WI38 (cell line): ENCODE results near the gene NDUFB1.

Experiments
- H3K4me3 ChIP-seq: 2 replicates; pipeline ENCODE4 v1.5.1; 2011; ENCODE audit warnings: low read depth, mild to moderate bottlenecking, control low read depth, low read length
- TF ChIP-seq, protein P1 (sequence below): IDR thresholded peaks from 2 replicates; pipeline ENCODE4 v1.5.1; 2012; ENCODE audit warnings: low read depth, mild to moderate bottlenecking, control low read depth, low read length

Gene NDUFB1

DNA sequence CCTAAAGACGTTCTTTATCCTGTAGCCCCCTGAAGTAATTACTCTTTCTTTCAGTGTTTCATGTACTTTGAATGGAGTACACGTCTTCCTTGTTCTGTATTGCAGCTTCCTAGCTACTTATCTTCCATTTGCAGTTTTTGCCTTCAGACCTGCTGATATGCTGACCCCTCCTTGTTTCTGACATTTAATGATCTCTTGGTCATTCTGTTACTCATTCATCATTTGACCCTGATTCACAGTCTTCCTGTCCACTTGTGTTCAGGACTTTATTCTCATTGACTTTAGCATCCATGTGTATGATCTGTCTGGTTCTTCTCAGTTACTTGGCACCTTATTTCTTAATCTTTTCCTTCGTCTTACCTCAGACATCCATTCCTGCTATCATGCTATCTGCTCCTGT lies 22.5 kb upstream of the NDUFB1 start:
- TF ChIP-seq, protein P1, sequence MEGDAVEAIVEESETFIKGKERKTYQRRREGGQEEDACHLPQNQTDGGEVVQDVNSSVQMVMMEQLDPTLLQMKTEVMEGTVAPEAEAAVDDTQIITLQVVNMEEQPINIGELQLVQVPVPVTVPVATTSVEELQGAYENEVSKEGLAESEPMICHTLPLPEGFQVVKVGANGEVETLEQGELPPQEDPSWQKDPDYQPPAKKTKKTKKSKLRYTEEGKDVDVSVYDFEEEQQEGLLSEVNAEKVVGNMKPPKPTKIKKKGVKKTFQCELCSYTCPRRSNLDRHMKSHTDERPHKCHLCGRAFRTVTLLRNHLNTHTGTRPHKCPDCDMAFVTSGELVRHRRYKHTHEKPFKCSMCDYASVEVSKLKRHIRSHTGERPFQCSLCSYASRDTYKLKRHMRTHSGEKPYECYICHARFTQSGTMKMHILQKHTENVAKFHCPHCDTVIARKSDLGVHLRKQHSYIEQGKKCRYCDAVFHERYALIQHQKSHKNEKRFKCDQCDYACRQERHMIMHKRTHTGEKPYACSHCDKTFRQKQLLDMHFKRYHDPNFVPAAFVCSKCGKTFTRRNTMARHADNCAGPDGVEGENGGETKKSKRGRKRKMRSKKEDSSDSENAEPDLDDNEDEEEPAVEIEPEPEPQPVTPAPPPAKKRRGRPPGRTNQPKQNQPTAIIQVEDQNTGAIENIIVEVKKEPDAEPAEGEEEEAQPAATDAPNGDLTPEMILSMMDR = no peak

DNA sequence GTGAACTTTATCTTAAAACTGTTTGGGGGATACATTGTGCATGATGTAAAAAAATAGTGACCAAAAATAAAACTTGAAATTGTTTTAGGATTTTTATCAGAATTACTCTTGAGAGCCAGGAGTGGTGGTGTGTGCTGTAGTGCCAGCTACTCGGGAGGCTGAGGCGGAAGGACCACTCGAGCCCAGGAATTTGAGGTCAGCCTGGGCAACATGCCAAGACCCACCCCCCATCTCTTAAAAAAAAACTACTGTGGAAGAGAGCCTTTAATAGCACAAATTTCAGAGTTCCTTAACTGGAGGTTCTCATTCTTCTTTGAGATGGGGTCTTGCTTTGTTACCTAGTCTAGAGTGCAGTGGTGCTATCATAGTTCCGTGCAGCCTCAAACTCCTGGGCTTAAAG lies 21.8 kb upstream of the NDUFB1 start:
- no peak overlapping the region for H3K4me3 ChIP-seq
- TF ChIP-seq, protein P1 = no peak

More for the DNA sequence above, 22.5 kb upstream of the NDUFB1 start:
- no peak overlapping the region for H3K4me3 ChIP-seq

DNA sequence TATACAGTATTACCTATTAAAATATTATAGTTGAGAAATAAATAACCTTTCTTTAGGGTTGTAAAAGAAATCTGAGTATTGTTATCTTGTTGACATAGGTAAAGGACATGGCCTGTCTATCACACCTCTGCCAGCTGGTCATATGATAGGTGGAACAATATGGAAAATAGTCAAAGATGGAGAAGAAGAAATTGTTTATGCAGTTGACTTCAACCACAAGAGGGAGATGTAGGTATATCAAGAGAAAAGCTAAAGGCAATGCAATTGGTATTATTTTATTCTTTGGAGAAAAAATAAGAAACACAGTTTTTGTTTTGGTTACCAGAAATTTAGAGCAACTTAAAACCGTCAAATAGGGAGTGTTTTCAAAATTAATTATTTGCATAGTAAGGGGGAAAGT lies 13.8 kb upstream of the NDUFB1 start:
- H3K4me3 ChIP-seq = no peak overlapping the region
- TF ChIP-seq, protein P1 = peak; percentile 12; the same call in 1 of the 2 replicates

DNA sequence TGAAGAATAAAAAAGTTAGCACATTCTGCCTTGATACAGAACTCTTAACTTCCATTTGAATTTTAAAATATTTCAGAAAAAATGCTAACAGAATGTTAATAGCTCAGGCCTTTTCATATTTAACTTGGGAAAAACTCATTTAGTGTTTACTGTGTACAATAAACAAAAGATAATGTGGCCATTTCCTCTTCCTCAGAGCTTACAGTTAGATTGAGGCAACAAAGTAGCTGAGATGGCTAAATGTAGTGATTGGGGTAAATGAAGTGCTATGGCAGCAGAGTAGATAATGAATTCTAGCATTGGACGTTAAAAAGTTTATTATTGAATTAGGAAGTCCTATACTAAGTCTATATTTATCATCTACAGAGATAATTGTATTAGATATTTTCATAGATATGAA lies 12.9 kb upstream of the NDUFB1 start:
- TF ChIP-seq, protein P1 = no peak
- H3K4me3 ChIP-seq = no peak overlapping the region

DNA sequence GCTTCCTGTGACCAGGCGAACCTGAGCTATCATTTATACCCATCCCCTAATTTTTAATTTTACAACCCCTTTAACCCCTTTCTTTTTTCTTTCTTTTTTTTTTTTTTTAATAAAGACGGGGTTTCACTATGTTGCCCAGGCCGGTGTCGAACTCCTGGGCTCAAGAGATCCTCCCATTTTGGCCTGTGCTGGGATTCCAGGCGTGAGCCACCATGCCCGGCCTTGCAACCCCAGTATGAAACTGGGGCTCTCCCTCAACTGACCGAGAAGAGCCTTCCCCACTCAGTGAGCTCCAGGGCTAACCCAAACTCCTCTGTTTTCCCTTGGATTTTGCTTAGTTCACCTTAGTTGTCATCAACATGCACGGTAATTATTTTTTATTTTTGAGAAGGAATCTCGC lies 1.3 kb upstream of the NDUFB1 start:
- H3K4me3 ChIP-seq = peak overlapping the region; percentile 95
- TF ChIP-seq, protein P1 = no peak

DNA sequence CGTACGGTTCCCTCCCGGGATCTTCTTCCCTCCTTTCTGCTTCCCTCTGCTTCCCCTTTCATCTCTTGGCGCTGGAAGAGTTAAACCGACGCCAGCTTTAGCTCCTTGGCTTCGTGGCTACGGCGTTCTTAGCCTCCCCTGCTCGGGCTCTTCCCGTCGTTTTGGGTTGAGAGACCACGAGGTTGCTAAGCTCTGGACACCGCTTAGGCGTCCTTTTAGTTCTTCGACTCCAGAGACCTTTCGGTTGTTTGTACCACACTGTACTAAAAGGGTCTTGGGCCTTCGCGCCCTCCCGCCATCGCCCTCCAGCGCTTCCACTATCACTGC lies 808 bp upstream of the NDUFB1 start:
- H3K4me3 ChIP-seq = peak overlapping the region; percentile 95
- TF ChIP-seq, protein P1 = no peak

DNA sequence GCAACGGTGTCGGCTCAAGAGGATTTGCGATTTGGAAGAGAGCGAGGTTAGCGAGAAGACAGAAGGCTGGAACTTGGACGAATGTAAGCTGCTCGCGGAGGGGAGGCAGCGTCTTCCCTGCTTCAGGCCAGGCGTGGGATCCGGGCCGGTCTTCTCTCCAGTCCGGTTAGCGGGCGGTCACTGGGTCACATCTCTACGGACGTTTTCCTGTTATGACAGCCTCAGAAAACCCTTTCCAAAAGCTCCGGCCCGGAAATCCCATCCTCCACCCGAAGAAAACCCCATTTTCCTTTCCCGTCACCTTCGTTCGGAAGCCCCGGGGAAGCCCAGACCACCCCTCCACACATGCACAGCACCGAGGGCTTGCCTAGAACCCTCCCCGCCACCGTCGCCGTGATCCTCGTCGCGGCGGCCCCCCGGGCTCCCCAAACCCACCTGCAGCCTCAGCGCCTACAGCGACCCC lies 268 bp downstream of the NDUFB1 start:
- H3K4me3 ChIP-seq = peak overlapping the region; percentile 95
- TF ChIP-seq, protein P1 = no peak
